ENCODE results near the gene G0S2. TPM values are rescaled to one million over a fixed set of nuclear protein-coding genes. Genes with fewer than 3 reads are reported as not detected.

Gene G0S2
- total and polyA plus RNA-seq, 9 of the 15 experiments (the other 6 are each of a cell fraction or from before 2014, with no cell fraction given), result 0.18 to 65.6 (median 11.4) TPM

DNA sequence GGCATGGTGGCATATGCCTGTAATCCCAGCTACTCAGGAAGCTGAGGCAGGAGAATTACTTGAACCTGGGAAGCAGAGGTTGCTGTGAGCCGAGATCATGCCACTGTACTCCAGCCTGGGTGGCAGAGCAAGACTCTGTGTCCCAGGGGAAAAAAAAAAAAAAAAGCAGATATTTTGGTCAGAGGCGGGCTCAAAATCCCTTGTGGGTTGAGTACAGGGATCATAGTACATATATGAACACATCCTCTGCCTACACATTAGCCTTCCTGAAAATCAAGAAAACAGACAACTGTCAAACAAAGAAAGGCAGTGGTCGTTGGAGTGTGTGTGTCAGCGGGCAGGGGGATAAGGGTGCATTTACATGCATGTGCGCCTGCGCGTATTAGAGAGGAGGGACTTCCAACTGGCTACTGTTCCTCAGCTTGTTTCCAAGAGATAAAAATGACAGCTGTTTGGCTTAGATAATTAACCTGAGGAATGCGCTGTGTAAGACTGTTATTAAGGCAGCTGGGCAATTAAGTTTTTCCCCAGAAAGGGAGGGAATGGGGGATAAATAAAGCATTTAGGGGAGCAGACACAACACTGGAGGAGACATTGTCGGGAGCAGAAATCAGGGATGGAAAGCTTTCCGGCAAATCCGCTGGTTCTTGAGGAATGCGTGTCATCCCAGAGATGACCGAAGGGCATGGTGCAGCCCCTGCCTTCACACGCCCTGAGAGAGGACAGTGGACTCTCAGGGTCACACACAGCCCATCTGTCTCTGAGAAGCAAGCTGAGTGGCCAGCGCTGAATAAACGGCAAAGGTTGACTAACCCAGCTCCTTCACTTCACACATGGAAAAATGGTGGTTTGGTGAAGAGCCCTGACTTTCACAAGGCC, 29.4 kb upstream of the G0S2 start (continued):
- TF ChIP-seq RREB1 (CRISPR knock-in tag; IDR thresholded peaks at IDR 0.05) (peak; percentile 57; the same call in 1 of the 2 replicates), ARID2 (IDR thresholded peaks at IDR 0.05) (no peak), ARID1B (IDR thresholded peaks at IDR 0.05) (peak; percentile 98), ZNF212 (CRISPR knock-in tag; IDR thresholded peaks at IDR 0.05) (0 out of 2 replicates have a peak, but pooled peaks have one; percentile 61), POLR2G (IDR thresholded peaks at IDR 0.05; ENCODE audit: low read depth, low read length) (no peak), CBFA2T2 (conservative IDR thresholded peaks at IDR 0.05) (peak; percentile 91), TOE1 (IDR thresholded peaks at IDR 0.05; ENCODE audit: borderline replicate concordance) (no peak), TOE1 (CRISPR knock-in tag; IDR thresholded peaks at IDR 0.05; ENCODE audit: borderline replicate concordance, low read depth) (0 out of 2 replicates have a peak, but pooled peaks have one; percentile 11), ZNF311 (CRISPR knock-in tag; IDR thresholded peaks at IDR 0.05) (0 out of 2 replicates have a peak, but pooled peaks have one; percentile 31), ZNF766 (CRISPR knock-in tag; conservative IDR thresholded peaks at IDR 0.05) (peak; percentile 63), ZNF41 (CRISPR knock-in tag; conservative IDR thresholded peaks at IDR 0.05) (0 out of 2 replicates have a peak, but pooled peaks have one; percentile 25), LCOR (CRISPR knock-in tag; IDR thresholded peaks at IDR 0.05) (no peak)
- TF ChIP-seq, protein P1, sequence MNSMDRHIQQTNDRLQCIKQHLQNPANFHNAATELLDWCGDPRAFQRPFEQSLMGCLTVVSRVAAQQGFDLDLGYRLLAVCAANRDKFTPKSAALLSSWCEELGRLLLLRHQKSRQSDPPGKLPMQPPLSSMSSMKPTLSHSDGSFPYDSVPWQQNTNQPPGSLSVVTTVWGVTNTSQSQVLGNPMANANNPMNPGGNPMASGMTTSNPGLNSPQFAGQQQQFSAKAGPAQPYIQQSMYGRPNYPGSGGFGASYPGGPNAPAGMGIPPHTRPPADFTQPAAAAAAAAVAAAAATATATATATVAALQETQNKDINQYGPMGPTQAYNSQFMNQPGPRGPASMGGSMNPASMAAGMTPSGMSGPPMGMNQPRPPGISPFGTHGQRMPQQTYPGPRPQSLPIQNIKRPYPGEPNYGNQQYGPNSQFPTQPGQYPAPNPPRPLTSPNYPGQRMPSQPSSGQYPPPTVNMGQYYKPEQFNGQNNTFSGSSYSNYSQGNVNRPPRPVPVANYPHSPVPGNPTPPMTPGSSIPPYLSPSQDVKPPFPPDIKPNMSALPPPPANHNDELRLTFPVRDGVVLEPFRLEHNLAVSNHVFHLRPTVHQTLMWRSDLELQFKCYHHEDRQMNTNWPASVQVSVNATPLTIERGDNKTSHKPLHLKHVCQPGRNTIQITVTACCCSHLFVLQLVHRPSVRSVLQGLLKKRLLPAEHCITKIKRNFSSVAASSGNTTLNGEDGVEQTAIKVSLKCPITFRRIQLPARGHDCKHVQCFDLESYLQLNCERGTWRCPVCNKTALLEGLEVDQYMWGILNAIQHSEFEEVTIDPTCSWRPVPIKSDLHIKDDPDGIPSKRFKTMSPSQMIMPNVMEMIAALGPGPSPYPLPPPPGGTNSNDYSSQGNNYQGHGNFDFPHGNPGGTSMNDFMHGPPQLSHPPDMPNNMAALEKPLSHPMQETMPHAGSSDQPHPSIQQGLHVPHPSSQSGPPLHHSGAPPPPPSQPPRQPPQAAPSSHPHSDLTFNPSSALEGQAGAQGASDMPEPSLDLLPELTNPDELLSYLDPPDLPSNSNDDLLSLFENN (IDR thresholded peaks at IDR 0.05; ENCODE audit: low read depth in 2 of 2, low read length in 2 of 2), result peak in 1 of 2 experiments; percentile 79; a peak in 2 of 4 replicates
- TF ChIP-seq, protein P2, sequence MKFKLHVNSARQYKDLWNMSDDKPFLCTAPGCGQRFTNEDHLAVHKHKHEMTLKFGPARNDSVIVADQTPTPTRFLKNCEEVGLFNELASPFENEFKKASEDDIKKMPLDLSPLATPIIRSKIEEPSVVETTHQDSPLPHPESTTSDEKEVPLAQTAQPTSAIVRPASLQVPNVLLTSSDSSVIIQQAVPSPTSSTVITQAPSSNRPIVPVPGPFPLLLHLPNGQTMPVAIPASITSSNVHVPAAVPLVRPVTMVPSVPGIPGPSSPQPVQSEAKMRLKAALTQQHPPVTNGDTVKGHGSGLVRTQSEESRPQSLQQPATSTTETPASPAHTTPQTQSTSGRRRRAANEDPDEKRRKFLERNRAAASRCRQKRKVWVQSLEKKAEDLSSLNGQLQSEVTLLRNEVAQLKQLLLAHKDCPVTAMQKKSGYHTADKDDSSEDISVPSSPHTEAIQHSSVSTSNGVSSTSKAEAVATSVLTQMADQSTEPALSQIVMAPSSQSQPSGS (CRISPR knock-in tag; IDR thresholded peaks at IDR 0.05), result no peak

Data from K562 (cell line).